Measurements from ENCODE around the gene HPS3. TPM values are rescaled to one million over a fixed set of nuclear protein-coding genes. Genes with fewer than 3 reads are reported as not detected.

HPS3 gene
- total and polyA plus RNA-seq, 8 donors: 4.0 to 18.1 (median 7.9) TPM

GRCh38 chr3:149085828-149086231 is 43.6 kb upstream of the HPS3 start:
- TF ChIP-seq, protein P1, sequence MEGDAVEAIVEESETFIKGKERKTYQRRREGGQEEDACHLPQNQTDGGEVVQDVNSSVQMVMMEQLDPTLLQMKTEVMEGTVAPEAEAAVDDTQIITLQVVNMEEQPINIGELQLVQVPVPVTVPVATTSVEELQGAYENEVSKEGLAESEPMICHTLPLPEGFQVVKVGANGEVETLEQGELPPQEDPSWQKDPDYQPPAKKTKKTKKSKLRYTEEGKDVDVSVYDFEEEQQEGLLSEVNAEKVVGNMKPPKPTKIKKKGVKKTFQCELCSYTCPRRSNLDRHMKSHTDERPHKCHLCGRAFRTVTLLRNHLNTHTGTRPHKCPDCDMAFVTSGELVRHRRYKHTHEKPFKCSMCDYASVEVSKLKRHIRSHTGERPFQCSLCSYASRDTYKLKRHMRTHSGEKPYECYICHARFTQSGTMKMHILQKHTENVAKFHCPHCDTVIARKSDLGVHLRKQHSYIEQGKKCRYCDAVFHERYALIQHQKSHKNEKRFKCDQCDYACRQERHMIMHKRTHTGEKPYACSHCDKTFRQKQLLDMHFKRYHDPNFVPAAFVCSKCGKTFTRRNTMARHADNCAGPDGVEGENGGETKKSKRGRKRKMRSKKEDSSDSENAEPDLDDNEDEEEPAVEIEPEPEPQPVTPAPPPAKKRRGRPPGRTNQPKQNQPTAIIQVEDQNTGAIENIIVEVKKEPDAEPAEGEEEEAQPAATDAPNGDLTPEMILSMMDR (IDR thresholded peaks at IDR 0.05): no peak
- Histone ChIP-seq H3K4me1 (peaks cover 0 to 10% (median 5%) of the 10 kb centered on the region in 3 donors), H3K4me3 (peak overlapping the region; percentile 34 to 67 (median 57)), H3K36me3 (no peaks in the 10 kb centered on the region), H3K27me3 (no peaks in the 10 kb centered on the region), H3K27ac (peak overlapping the region; percentile 35 to 77 (median 63)), H3K9me3 (no peaks in the 10 kb centered on the region)
- ATAC-seq: peak; percentile 2 to 66 (median 47)
- WGBS, 2 donors: 0% methylated on average over 21 of the region's 21 CpGs
- FAIRE-seq: no peak
- DNase-seq: peak in 1 of 6 donors; percentile 58
- intact Hi-C loops (cut with DNase I): no loop called here

GRCh38 chr3:149086232-149086988 is 43.0 kb upstream of the HPS3 start, which contains the start of gene HLTF:
Gene HLTF (minus strand): TSS chr3:149086533. CDS start chr3:149086336, 197 bp downstream.
- no peaks in the 10 kb centered on the region for H3K9me3 ChIP-seq
- H3K36me3 ChIP-seq: no peaks in the 10 kb centered on the region
- intact Hi-C loops (cut with DNase I): no loop called here
- 7 to 8% methylated on average over 57 of the region's 57 CpGs for WGBS, 2 donors
- TF ChIP-seq, protein P1 (IDR thresholded peaks at IDR 0.05): no peak
- peak within 1 kb of the TSS; percentile 35 to 77 (median 63) for H3K27ac ChIP-seq
- ATAC-seq (peak; percentile 98 to 100 (median 99)), DNase-seq (peak; percentile 90 to 96 (median 94)), FAIRE-seq (no peak)
- H3K4me3 ChIP-seq: peak within 1 kb of the TSS; percentile 34 to 67 (median 57)
- H3K4me1 ChIP-seq: peaks cover 0 to 10% (median 5%) of the 10 kb centered on the region in 3 donors
- no peaks in the 10 kb centered on the region for H3K27me3 ChIP-seq

GRCh38 chr3:149087208-149087607 is 42.2 kb upstream of the HPS3 start:
- H3K27ac ChIP-seq: no peak overlapping the region
- no peak for FAIRE-seq
- intact Hi-C loops (cut with DNase I): no loop called here

DNA sequence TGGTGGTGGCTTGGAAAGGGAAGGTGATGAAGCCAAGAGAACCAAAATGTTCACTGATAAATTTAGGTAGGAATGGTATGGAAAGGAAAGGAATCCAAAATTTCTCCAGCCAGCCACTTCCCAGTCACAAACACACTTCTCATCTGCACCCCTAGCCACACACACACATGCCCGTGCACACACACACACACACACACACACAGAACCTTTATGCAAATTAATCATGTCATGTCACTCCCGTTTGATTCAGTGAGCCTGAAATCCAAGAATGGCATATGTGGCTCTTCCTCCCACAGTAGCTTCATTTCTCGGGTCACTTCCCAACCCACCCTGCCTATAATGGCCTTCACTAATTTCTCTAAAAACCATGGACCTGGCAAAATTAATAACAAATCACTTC is 40.0 kb upstream of the HPS3 start:
- FAIRE-seq (no peak), DNase-seq (no peak), ATAC-seq (no peak)
- Histone ChIP-seq H3K27me3 (no peaks in the 10 kb centered on the region), H3K9me3 (no peaks in the 10 kb centered on the region), H3K27ac (no peak overlapping the region), H3K4me1 (peaks cover 0 to 10% (median 5%) of the 10 kb centered on the region in 3 donors), H3K36me3 (no peaks in the 10 kb centered on the region), H3K4me3 (no peak overlapping the region)
- 63 to 76% methylated on average over 3 of the region's 3 CpGs for WGBS, 2 donors
- intact Hi-C loops (cut with DNase I): no loop called here
- TF ChIP-seq, protein P1 (IDR thresholded peaks at IDR 0.05): no peak

More at GRCh38 chr3:149087208-149087607, 42.2 kb upstream of the HPS3 start:
- no peak for DNase-seq
- Histone ChIP-seq H3K4me3 (no peak overlapping the region), H3K4me1 (peaks cover 0 to 10% (median 5%) of the 10 kb centered on the region in 3 donors), H3K27me3 (no peaks in the 10 kb centered on the region), H3K36me3 (no peaks in the 10 kb centered on the region), H3K9me3 (no peaks in the 10 kb centered on the region)
- no peak for ATAC-seq
- 98 to 99% methylated on average over 15 of the region's 15 CpGs for WGBS, 2 donors
- TF ChIP-seq, protein P1 (IDR thresholded peaks at IDR 0.05): no peak

GRCh38 chr3:149090461-149090860 is 39.0 kb upstream of the HPS3 start:
- intact Hi-C loops (cut with DNase I): no loop called here
- DNase-seq: no peak
- ATAC-seq: no peak
- Histone ChIP-seq H3K9me3 (no peaks in the 10 kb centered on the region), H3K27me3 (no peaks in the 10 kb centered on the region), H3K4me1 (peaks cover 0 to under 1% (median under 1%) of the 10 kb centered on the region in 3 donors), H3K27ac (no peak overlapping the region), H3K4me3 (no peak overlapping the region), H3K36me3 (no peaks in the 10 kb centered on the region)
- no peak for FAIRE-seq
- TF ChIP-seq, protein P1 (IDR thresholded peaks at IDR 0.05): no peak
- 90 to 97% methylated on average over 1 of the region's 1 CpG for WGBS, 2 donors

All from pancreas (tissue), 10 donors.